Brain pericyte (primary cell): ENCODE measurements around the gene GRIA3.
"Not testable (repeated sequence)": the region's sequence is repeated elsewhere in the genome, so short reads cannot be mapped to it uniquely, and the experiment has no call there.

ENCODE experiments used
- DNase-seq: peaks from one replicate; pipeline ENCODE4 v3.0.0-alpha.2; 2012; ENCODE audit warnings: low read depth, low spot score

Gene GRIA3

GRCh38 chrX:123348468-123348867, 164.4 kb downstream of the GRIA3 start:
- no peak for DNase-seq

- no peak for DNase-seq
Observed at GRCh38 chrX:123350226-123350625, 166.1 kb downstream of the GRIA3 start.

- no peak for DNase-seq
Observed at GRCh38 chrX:123357941-123358340, 173.9 kb downstream of the GRIA3 start.

- DNase-seq: no peak
Observed at GRCh38 chrX:123358457-123358856, 174.4 kb downstream of the GRIA3 start.

- no peak for DNase-seq
Observed at GRCh38 chrX:123361371-123361770, 177.3 kb downstream of the GRIA3 start.

GRCh38 chrX:123386196-123386595, 202.1 kb downstream of the GRIA3 start:
- not testable (repeated sequence) for DNase-seq

- no peak for DNase-seq
Observed at GRCh38 chrX:123392921-123393320, 208.8 kb downstream of the GRIA3 start.

GRCh38 chrX:123399709-123400108, 215.6 kb downstream of the GRIA3 start:
- DNase-seq: no peak

- DNase-seq: no peak
Observed at GRCh38 chrX:123405231-123405630, 221.2 kb downstream of the GRIA3 start.

- no peak for DNase-seq
Observed at GRCh38 chrX:123408821-123409737, 225.0 kb downstream of the GRIA3 start.

- DNase-seq: no peak
Observed at GRCh38 chrX:123422875-123423274, 238.8 kb downstream of the GRIA3 start.

- no peak for DNase-seq
Observed at GRCh38 chrX:123424546-123424945, 240.5 kb downstream of the GRIA3 start.

GRCh38 chrX:123425471-123425870, 241.4 kb downstream of the GRIA3 start:
- no peak for DNase-seq

GRCh38 chrX:123425904-123426303, 241.8 kb downstream of the GRIA3 start:
- no peak for DNase-seq

GRCh38 chrX:123432361-123433150, 248.5 kb downstream of the GRIA3 start:
- DNase-seq: no peak

GRCh38 chrX:123436512-123437136, 252.5 kb downstream of the GRIA3 start:
- no peak for DNase-seq

GRCh38 chrX:123439926-123440325, 255.8 kb downstream of the GRIA3 start:
- DNase-seq: not testable (repeated sequence)

- no peak for DNase-seq
Observed at GRCh38 chrX:123442764-123443163, 258.7 kb downstream of the GRIA3 start.

- DNase-seq: no peak
Observed at GRCh38 chrX:123447506-123447905, 263.4 kb downstream of the GRIA3 start.

GRCh38 chrX:123449335-123449734, 265.3 kb downstream of the GRIA3 start:
- DNase-seq: no peak

- no peak for DNase-seq
Observed at GRCh38 chrX:123450222-123450621, 266.1 kb downstream of the GRIA3 start.
